ENCODE data around the gene RAPGEF2.
"Not testable (repeated sequence)": the region's sequence is repeated elsewhere in the genome, so short reads cannot be mapped to it uniquely, and the experiment has no call there.

RAPGEF2 gene

DNA sequence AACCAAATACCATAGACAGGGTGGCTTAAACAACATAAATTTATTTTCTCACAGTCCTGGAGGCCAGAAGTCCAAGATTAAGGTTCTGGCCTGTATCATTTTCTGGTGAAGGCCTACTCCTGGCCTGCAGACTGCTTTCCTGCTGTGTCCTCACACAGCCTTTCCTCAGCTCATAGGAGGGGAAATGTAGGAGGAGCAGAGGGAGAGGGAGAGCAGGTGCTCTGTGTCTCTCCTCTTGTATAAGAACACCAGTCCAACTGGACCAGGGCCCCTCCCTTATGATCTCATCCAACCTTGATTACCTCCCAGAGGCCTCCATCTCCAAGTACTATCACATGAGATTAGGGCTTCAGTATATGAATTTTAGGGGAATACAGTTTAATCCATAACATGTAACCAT is 34.3 kb downstream of the RAPGEF2 start:
- DNase-seq (ENCODE audit: low spot score) = no peak

DNA sequence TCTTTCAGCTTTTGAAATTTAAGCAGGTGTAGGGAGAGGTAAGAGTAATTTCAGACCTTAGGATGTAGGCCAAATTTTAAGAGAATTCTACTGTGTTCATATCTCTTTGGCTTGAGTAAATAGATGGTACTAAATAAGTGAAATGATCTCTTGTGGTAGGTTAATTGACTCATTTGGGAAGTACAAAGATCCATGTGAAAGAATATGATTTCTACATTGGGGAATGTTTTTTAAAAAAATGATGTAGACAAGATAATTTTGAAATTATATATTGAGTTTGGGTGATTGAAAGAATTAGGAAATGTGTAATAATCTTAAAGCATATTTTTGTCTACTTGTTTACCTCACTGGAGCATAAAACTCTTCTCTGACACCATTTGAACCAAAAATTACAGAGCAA is 35.6 kb downstream of the RAPGEF2 start:
- DNase-seq (ENCODE audit: low spot score) = no peak

DNA sequence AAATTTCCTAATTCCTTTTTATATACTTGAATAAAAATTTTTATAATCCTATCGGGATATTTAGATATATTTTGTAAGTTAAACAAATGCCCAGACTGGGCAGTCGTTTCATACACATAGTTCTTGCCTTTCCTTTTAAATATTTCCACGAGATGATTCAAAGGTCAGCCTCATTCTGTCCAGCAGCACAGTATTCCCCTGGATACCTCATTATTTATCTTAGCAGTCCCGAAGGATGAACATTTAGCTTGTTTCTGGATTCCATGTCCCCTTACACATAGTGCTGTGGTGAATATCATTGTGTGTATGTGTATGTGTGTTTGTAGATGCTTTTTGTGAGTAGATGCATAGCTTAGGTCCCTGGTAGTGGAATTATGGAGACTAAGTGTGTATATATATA is 38.3 kb downstream of the RAPGEF2 start:
- DNase-seq (ENCODE audit: low spot score) = no peak

DNA sequence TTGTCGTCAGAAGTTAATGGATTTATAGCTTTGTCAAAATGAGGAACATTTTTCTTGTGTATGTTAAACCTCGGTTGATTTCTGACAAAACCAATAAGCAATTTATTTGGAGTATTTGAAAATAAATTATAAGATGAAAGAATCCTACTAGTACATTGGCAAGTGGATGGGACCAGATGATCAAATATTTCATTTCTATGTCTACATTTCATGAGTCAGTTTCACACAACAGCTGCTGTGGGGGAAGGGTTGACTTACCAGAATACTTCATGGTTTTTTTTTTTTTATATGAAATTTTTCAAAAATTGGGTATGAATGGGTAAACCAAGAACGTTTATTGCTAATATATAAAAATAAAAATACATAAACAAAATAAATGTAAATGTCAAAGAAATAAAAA is 39.4 kb downstream of the RAPGEF2 start:
- peak; percentile 40 for DNase-seq (ENCODE audit: low spot score)

DNA sequence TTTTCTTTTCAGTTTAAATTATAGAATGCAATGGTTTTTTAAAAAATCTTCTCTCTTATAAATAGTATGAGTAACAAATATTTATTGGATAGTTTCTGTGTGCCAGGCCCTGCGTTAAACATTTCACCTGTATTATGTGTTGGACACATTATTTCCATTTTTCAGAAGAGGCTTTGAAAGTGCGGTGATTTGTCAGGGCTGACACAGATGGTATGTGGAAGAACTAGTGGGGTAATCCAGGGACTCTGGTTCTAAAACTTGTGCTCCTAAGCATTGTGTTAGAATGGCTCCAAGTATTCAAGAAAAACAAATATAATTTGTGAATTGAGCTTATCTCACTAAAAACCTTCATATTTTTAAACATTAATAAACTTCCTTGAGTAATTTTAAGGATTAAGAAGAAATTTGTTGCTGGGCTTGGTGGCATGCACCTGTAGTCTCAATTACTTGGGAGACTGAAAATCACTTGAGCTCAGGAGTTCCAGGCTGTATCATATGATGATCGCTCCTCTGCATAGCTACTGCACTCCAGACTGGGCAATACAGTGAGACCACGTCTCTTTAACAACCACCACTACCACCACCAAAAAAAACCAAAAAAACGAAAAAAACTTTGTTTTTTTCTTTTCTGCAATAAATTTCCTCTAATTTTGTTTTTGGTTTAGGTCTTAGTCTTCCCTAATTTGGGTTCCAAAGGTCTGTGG is 40.0 kb downstream of the RAPGEF2 start:
- no peak for DNase-seq (ENCODE audit: low spot score)

DNA sequence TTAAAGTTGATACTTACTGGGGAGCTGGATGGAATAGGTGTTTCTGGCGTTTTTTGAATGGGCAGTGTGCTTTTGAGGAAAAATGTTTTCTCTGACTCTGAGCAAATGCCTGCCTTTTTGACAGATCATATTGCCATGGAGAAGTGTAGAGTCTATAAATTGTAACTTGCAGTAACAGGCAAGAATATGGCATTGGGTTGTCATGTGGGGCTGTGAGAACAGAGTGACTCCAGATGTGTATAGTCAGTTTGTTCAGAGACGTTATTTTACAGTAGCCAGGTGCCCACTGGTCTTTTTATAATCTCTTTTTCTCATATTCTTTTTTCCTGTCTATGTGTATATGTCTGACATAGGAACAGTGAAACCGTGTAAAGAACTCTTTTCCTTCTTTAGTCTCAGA is 40.8 kb downstream of the RAPGEF2 start:
- DNase-seq (ENCODE audit: low spot score) = no peak

DNA sequence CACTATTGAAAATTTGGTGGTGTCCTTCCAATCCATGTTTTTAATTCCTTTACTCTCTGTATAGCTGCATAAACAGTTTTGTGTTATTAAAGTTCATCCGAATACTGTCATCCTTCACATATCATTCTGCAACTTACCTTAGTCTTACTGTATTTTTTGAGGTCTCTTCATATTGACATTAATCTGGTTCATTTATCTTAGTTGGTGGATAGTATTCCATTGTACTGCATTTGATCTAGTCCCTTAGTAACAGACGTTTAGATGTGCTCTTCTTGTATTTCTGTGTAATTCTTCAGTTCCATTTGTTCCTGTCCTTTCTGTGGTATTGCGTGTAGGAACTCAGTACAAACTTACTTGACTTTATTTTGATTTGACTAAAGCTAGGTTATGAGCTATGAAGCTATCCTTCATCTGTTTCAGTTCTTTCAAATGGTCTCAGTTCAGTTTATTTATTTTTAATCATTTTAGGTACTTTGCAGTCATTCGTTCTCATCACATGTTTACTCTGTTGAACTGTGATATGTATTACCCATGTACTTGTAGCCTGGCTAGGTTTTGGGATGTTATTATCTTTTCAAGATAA is 41.3 kb downstream of the RAPGEF2 start:
- no peak for DNase-seq (ENCODE audit: low spot score)

DNA sequence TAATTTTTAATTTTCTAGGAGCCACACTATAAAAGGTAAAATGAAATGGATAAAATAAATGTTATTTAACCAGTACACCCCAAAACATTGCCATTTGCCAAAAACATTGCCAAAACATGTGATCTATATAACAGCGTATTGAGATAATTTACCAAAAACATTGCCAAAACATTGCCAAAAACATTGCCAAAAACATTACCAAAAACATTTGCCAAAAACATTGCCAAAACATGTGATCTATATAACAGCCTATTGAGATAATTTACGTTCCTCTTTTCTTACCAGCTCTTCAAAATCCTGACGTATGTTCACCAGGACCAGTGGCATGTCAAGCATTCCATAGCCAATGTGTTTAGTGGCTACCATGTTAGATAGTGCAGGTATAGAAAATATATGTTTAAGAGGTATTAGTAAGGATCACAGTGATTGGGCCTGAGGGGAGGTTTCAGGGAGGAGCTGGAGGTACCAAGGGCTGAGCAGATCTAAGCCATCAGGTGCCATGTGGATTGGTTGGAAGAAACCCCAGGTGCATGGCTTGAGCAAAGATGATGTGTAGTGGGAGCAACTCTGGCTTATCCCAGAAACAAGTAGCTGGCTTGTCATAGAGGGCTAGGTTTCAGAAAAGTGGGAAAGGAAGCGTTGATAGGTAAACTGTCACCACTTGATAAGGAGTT is 42.6 kb downstream of the RAPGEF2 start:
- no peak for DNase-seq (ENCODE audit: low spot score)

DNA sequence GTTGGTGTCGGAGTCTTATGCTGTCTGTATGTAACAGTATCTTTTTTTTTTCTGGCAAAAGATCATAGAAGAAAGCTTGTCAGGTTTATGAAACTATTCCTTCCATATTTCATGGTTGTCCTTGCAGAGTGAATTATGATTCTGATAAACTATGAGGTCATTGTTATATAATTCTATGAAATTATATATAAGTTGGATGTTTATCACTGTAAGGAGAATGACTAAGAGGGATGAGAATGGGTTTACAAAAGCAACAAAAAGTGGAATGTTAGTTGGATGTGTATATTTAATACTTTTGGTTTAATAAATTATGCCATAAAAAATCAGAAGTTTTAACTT is 43.1 kb downstream of the RAPGEF2 start:
- DNase-seq (ENCODE audit: low spot score) = no peak

DNA sequence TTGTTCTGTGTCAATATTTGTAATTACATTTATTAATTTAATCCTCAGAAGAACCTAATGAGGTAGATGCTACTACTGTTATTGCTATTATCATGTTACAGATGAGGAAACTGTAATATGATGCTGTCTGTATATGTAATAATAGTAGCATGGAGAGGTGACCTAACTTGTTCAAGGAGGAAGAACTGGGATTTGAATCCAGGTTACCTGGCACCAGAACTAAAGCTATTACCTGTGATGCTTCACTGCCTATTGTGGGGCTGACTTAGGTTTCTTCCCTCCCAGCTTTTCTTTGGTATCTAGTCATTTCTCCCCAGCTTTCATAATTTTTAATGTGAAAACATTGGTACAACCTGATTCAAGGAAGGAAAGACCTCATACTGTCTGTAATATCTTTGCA is 43.6 kb downstream of the RAPGEF2 start:
- no peak for DNase-seq (ENCODE audit: low spot score)

DNA sequence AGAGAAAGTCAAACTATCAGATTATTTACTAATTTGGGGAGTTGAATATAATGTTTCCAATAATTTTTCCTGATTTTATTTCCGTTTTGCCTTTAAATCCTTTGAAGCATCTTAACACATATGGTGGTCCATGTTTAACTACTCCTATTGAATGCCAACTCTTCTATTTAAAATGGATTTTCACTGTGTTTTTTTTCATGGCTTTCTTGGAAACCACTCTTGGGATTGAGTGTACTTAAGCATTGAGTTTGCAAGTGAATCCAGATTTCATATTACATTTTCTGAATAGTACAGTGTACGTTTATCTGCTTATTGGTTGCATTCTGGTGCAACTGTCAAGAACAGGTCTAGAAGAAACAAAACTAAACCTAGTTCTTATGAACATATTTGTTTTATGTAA is 45.6 kb downstream of the RAPGEF2 start:
- no peak for DNase-seq (ENCODE audit: low spot score)

DNA sequence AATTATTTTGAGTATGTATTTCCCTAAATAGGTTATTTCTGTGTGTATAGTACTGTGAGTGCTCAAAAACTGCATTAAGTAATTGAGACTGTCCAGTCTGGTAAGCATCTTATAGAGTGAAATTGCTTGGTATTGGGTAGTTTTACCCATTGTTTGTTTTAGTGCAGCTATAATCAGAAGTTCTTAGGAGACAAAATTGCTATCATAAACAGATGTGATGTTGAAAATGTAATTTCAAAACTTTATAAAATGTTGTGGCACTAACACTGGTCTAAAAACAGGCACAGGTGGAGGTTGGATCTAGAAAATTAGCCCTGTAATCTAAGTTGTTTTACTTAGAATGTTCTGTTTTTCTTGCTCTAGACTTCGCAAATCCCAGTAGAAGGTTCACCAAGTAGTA is 46.8 kb downstream of the RAPGEF2 start:
- no peak for DNase-seq (ENCODE audit: low spot score)

DNA sequence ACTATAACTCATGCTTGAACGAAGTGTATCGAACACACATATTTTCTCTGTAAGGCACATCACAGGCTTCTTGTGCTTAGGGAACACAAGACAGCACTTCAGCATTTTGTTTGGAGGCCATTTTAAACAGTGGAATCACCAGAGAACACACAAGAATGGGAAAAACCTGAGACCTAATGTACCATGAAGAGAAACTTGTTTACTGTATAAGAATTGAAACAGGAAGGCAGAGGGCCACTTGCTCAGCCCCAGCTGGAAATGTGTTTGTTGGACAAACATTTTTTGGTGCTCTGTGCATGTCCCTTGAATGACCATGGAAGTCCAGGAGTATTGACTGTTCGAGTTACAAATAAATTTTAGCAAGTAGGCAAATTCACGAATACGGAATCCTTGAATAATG is 47.5 kb downstream of the RAPGEF2 start:
- DNase-seq (ENCODE audit: low spot score) = no peak

DNA sequence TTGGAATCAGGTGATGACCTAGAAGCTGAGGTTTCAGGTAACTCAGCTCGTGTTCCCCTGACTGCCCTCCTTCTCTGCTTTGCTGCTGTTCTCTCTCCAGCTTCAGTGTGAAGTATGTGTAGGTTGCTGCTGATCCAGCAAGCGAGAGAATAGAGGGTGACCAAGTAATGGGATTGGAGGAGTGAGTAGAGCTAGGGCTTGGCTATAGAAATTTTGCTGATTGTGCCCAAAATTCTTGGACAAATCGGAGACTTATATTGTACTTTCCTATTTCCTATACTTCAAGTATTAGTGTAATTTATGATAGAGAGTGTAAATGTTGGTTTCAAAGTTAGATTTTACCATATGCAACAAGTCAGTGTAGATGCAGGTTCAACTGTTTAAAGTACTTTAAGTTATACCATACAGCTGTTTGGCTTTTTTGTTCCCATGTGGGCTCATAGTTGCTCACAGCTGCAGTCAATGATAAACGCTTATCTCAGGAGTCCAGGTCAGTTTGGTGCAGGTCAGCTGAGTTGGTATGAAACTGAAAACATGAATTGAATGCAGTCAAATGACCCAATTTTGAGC is 48.0 kb downstream of the RAPGEF2 start:
- DNase-seq (ENCODE audit: low spot score) = no peak

DNA sequence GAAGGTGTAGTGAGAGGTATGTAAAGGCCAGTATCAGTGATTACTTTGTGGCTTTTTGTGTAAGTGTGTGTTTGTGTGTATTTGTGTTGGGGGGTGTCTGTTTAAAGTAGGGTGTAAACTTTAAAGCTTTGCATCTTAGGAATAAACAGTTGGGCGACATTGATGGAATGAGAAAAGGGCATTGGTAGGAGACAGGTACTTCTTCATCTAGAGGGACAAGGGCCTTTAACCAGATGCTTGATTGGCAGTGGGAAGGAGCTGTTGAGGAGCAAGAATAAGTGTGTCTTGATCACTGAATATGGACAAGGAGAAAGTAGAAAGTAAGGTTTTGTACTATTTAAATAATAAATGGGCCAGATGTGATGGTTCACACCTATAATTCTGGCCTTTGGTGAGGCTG is 48.8 kb downstream of the RAPGEF2 start:
- DNase-seq (ENCODE audit: low spot score) = no peak

DNA sequence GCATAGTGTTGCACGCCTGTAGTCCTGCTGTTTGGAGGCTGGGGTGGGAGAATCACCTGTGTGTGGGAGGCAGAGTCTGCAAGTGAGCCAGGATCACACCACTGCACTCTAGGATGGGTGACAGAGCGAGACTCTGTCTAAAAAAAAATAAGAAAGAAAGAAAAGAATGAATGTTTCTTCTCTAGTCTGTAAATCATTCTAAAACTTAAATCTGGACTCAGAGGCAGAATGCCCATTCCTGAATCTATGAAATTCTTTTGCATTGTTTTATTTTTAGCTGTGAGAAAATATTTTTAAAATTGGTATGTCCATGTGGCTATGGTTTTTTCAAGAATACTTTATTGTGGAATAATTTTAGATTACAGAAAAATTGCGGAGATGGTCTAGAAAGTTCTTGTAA is 49.3 kb downstream of the RAPGEF2 start:
- DNase-seq (ENCODE audit: low spot score) = no peak

DNA sequence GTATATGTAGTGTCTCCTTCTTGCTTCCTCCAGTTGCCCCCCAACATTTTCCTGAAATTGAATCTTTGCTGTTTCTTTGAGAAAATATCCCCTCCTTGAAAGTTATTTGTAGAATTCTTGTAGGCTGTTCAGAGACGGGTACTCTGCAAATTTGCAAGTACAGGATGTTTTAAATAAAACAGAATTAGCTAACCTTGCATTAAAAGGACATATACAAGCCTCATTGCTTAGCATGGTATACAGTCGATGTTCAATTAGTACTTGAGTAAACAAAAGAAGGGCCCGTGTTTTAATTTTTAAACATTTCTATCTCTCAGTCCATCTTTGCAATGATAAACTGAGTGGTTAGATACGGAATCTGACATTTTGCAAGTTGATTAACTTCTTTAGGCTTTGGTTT is 50.8 kb downstream of the RAPGEF2 start:
- no peak for DNase-seq (ENCODE audit: low spot score)

DNA sequence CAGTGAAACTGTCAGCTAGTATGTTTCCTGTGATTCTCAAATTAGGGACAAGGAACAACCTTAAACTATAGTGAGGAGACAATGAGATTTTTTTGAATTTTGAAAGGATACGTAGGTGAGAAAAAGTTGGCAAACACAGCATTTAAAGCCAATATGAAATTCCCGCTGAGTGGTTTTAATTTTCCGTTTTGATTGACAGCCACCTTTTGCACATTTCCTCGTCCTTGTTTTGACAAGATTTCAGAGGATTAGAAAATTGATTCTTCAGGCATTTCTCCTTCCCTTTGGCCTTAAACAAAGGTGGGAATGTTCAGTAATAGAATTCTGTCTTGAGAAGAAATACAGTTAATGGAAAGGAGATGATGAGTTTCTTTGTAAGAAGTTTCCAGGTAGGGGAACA is 52.2 kb downstream of the RAPGEF2 start:
- no peak for DNase-seq (ENCODE audit: low spot score)

DNA sequence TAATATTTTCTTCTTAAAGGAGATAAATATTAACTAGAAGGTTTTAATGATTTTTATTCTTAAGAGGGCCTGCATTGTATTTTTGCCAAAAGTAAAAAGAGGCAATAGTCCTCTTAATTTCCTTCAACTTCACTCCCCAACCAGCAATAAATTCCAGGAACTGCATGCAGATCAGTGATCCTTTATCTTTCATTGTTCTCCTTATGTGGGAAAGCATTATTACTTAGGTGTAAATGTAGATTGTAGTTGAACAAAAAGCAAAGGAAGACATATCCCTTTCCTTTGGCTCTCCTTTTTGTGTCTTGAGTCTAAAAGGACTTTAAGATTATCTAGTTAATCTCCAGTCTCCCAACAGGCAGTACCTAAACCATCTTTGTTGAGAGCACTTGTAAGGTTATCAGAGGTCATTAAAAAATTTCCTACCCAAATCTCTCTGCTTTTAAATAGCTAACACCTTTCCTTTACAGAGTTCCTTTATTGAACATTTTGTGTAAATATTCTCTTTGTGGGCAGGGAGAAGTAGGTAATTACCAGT is 55.3 kb downstream of the RAPGEF2 start:
- DNase-seq (ENCODE audit: low spot score) = no peak

DNA sequence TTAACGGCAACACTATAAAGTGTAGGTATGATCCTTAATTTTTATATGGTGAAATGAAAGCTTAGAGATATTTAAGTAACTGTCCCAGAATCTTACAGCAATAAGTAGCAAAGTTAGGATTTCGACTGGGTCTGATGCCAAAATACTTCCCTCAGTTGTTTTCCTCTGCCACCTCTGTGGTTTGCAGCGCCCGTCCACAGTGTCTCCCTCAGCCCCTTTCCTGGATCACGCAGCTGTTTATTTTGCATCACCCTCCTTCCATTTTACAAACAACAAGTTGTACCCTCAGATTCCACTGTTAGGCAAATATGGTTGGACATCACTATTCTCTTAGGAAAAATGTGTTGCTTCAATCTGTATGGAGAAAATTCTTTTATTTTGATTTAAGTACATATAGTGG is 56.1 kb downstream of the RAPGEF2 start:
- DNase-seq (ENCODE audit: low spot score) = no peak

DNA sequence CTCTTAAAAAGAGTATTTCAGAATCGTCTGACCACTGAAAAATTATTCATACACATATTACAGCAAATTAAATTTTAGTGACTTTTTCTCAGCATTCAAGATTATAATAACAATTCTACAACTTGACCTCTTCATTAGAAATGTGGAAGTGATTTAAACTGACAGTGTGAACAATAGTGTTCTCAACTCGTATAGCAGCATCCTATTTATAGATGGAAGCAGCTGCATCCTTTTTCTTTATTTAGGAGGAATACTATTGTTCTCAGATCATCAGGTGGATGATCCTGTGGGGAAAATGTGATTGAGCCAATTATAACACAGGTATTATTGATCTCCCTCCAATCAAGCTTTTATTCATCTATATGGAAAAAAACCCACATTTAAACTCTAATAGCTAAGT is 56.7 kb downstream of the RAPGEF2 start:
- DNase-seq (ENCODE audit: low spot score) = no peak

DNA sequence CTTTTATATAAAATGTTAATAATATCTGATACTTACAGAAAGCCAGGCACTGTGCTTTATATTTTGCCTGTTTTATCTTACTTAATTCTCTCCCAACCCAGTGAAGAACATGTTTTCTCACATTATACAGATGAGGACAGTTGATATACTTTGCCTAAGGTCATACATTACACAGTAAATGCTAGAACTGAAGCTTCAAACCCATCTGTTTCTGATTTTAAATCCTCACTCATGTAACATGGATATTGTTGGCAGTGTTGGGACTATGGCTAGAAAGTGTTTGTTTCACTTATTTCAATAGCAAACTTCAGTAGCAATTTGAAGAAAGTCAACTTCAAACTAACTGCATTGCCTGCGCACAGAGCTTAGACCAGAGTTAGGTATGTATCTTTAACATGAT is 57.4 kb downstream of the RAPGEF2 start:
- peak; percentile 21 for DNase-seq (ENCODE audit: low spot score)

DNA sequence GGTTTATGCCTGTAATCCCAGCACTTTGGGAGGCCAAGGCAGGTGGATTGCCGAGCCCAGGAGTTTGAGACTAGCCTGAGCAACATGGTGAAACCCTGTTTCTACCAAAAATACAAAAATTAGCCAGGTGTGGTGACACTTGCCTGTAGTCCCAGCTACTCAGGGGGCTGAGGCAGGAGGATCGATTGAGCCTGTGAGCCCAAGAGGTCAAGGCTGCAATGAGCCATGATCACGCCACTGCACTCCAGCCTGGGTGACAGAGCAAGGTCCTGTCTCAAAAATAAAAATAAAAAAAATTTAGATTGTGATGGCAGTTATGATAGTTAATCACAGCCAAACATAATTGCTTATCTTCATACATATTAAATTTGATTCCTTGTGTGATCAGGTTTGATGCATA is 58.6 kb downstream of the RAPGEF2 start:
- not testable (repeated sequence) for DNase-seq (ENCODE audit: low spot score)

Data from GM03348 (cell line).